Measurements from ENCODE around the gene MAPRE2. TPM values are rescaled to one million over a fixed set of nuclear protein-coding genes. Genes with fewer than 3 reads are reported as not detected.

The MAPRE2 gene
- total and polyA plus RNA-seq, 2 of the 13 experiments (the other 11 are each of a cell fraction or from before 2014, with no cell fraction given): 34.5 to 67.9 TPM

- TF ChIP-seq POGK (CRISPR knock-in tag; conservative IDR thresholded peaks at IDR 0.05): no peak
- TF ChIP-seq TOPORS (CRISPR knock-in tag; IDR thresholded peaks at IDR 0.05): no peak
- TF ChIP-seq BATF2 (CRISPR knock-in tag; IDR thresholded peaks at IDR 0.05): no peak
- TF ChIP-seq ZNF230 (CRISPR knock-in tag; IDR thresholded peaks at IDR 0.05): no peak
- TF ChIP-seq IRF1 (CRISPR knock-in tag; IDR thresholded peaks at IDR 0.05; ENCODE audit: low read depth): no peak
- TF ChIP-seq ZKSCAN5 (CRISPR knock-in tag; IDR thresholded peaks at IDR 0.05): peak; percentile 86; the same call in 1 of the 2 replicates
- no peak for TF ChIP-seq ZC3H13 (CRISPR knock-in tag; IDR thresholded peaks at IDR 0.05)
- TF ChIP-seq ZBTB25 (CRISPR knock-in tag; IDR thresholded peaks at IDR 0.05): no peak
- TF ChIP-seq ZNF281 (CRISPR knock-in tag; IDR thresholded peaks at IDR 0.05; ENCODE audit: borderline replicate concordance): no peak
- peak; percentile 47 for TF ChIP-seq PHF5A (CRISPR knock-in tag; IDR thresholded peaks at IDR 0.05; ENCODE audit: low read depth, unreplicated experiment)
- TF ChIP-seq ZBTB2 (CRISPR knock-in tag; IDR thresholded peaks at IDR 0.05; ENCODE audit: low read depth): no peak
- no peak for TF ChIP-seq FOXP1 (IDR thresholded peaks at IDR 0.05)
- peak; percentile 82 for TF ChIP-seq FOXP1 (CRISPR knock-in tag; IDR thresholded peaks at IDR 0.05)
- peak; percentile 95 for TF ChIP-seq PAXIP1 (CRISPR knock-in tag; conservative IDR thresholded peaks at IDR 0.05)
These were observed 43.6 kb downstream of the MAPRE2 start (continued) for GRCh38 chr18:35084494-35085449.

Measured in HepG2 (cell line).